Measurements from ENCODE around the gene RPL13. TPM values are rescaled to one million over a fixed set of nuclear protein-coding genes. Genes with fewer than 3 reads are reported as not detected.
A peak's percentile ranks its signal among the peaks of the same experiment; 100 is the strongest.

The RPL13 gene
- total and polyA plus RNA-seq, 9 of the 15 experiments (the other 6 are each of a cell fraction or from before 2014, with no cell fraction given) = 227 to 6,042 (median 1,633) TPM

DNA sequence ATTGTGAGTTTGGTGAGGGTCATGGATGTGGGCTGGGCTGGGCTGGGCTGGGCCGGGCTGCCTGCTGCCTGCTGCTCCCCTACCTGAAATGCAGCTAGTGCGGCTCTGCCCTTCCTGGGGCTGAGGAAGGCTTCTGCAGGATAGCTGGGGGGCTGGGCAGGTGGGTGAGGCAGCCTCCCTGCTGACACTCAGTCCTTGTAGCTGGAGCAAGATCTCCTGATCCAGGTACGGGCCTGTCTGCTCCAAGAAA is 4.7 kb downstream of the RPL13 start:
- H2AFZ ChIP-seq (ENCODE audit: low read depth, low read length) = no peak overlapping the region
- H3K4me1 ChIP-seq (replicated peaks in 1 of 2; ENCODE audit: control insufficient read depth in 2 of 2, insufficient read depth in 2 of 2, low read length in 2 of 2) = peaks cover 39 to 62% of the 10 kb centered on the region in 2 experiments
- FAIRE-seq = no peak
- H3K9me3 ChIP-seq (replicated peaks; ENCODE audit: control insufficient read depth, insufficient read depth, low read depth, low read length) = 0 out of 2 replicates have a peak, but pooled peaks cover 2% of the 10 kb centered on the region
- WGBS (ENCODE audit: insufficient coverage, low coverage, missing lambda C conversion rate) = 0% methylated on average over 3 of the region's 3 CpGs
- ChIA-PET POLR2A (interaction anchor here (0.6 to 2.7 kb wide), 6 partner anchors 9 to 1925 kb away, joined by 3 to 15 read pairs (median 4); partner anchors contain the start of genes CPNE7 and VPS9D1), CTCF (ENCODE audit: low intra/inter-chr PET ratio) (no interaction called here)
- no TSS peak for BruUV-seq (replicated peaks)
- peaks cover 40% of the 10 kb centered on the region for H3K36me3 ChIP-seq (ENCODE audit: control insufficient read depth, insufficient read depth, low read length)
- DNase-seq (ENCODE audit: extremely low read depth in 1 of 4, low spot score in 3 of 4) = peak in 1 of 4 experiments; percentile 76
- peak overlapping the region; percentile 21; the same call in 1 of the 3 replicates for H3K27ac ChIP-seq (ENCODE audit: extremely low read depth, low read depth, low read length)
- peaks cover 60% of the 10 kb centered on the region for H4K20me1 ChIP-seq (replicated peaks; ENCODE audit: control insufficient read depth, insufficient read depth, low read length)
- no peaks in the 10 kb centered on the region; a peak in 1 of 5 replicates for H3K27me3 ChIP-seq (ENCODE audit: control insufficient read depth in 2 of 2, insufficient read depth in 2 of 2, low read length in 2 of 2)
- H3K4me3 ChIP-seq = 0 out of 2 replicates have a peak overlapping the region, but pooled peaks have one; percentile 7
- TF ChIP-seq PHB (CRISPR knock-in tag; IDR thresholded peaks at IDR 0.05) (no peak; the same call in 1 of the 2 replicates), ZKSCAN3 (CRISPR knock-in tag; IDR thresholded peaks at IDR 0.05) (no peak), POLR2G (IDR thresholded peaks at IDR 0.05; ENCODE audit: low read depth, low read length) (peak; percentile 43), POLR2A (conservative IDR thresholded peaks at IDR 0.05) (0 out of 2 replicates have a peak, but pooled peaks have one; percentile 11), RBFOX2 (IDR thresholded peaks at IDR 0.05; ENCODE audit: low read depth, low read length) (peak; percentile 71), POLR2AphosphoS2 (IDR thresholded peaks at IDR 0.05; ENCODE audit: low read length) (peak; percentile 42; the same call in 1 of the 2 replicates), HEY1 (CRISPR knock-in tag; IDR thresholded peaks at IDR 0.05; ENCODE audit: borderline replicate concordance) (0 out of 2 replicates have a peak, but pooled peaks have one; percentile 34), NRF1 (conservative IDR thresholded peaks at IDR 0.05 in 1 of 2, IDR thresholded peaks at IDR 0.05 in 1 of 2) (0 out of 4 replicates have a peak, but pooled peaks of 1 of the 2 experiments have one; percentile 28), RBM39 (optimal IDR thresholded peaks at IDR 0.05; ENCODE audit: low read depth, low read length) (peak; percentile 28)
- TF ChIP-seq, protein P1, sequence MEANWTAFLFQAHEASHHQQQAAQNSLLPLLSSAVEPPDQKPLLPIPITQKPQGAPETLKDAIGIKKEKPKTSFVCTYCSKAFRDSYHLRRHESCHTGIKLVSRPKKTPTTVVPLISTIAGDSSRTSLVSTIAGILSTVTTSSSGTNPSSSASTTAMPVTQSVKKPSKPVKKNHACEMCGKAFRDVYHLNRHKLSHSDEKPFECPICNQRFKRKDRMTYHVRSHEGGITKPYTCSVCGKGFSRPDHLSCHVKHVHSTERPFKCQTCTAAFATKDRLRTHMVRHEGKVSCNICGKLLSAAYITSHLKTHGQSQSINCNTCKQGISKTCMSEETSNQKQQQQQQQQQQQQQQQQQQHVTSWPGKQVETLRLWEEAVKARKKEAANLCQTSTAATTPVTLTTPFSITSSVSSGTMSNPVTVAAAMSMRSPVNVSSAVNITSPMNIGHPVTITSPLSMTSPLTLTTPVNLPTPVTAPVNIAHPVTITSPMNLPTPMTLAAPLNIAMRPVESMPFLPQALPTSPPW (CRISPR knock-in tag; IDR thresholded peaks at IDR 0.05) = no peak
- H3K4me2 ChIP-seq (ENCODE audit: insufficient read depth, low read length) = peak overlapping the region; percentile 99; the same call in 1 of the 2 replicates
- in situ Hi-C loops (cut with MboI) (no loop called here), intact Hi-C loops (cut with micrococcal nuclease) (loop anchor here (10.0 kb wide), 1 partner anchor 760 kb away; the partner anchor contains the start of gene CDT1)
- peak overlapping the region; percentile 17 to 90; a peak in 3 of 4 replicates for H3K9ac ChIP-seq (ENCODE audit: insufficient read depth in 1 of 2, low read depth in 2 of 2, low read length in 2 of 2)
- ATAC-seq = peak; percentile 23
- H3K9me1 ChIP-seq (ENCODE audit: control insufficient read depth, insufficient read depth, low read length) = peaks cover 6% of the 10 kb centered on the region
- H3K79me2 ChIP-seq (ENCODE audit: control insufficient read depth, insufficient read depth, low read length) = peaks cover 44% of the 10 kb centered on the region
